Measurements from ENCODE around the gene ARID2. TPM values are rescaled to one million over a fixed set of nuclear protein-coding genes. Genes with fewer than 3 reads are reported as not detected.

The ARID2 gene
- total RNA-seq, 1 experiment from 2014 or later: 11.0 TPM

DNA sequence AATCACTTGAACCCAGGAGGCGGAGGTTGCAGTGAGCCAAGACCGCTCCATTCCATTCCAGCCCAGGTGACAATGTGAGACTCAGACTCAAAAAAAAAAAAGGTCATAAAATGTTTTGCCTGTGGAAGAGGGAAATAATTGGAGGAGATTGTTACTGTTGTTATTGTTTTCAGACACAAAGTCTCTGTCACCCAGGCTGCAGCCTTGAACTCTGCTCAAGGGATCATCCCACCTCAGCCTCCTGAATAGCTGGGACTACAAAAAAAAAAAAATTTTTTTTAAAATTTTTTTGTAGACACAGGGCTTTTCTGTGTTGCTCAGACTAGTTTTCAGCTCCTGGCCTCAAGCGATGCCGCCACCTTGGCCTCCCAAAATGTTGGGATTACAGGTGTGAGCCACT, 33.9 kb downstream of the ARID2 start:
- no peak for DNase-seq (ENCODE audit: low read depth)

DNA sequence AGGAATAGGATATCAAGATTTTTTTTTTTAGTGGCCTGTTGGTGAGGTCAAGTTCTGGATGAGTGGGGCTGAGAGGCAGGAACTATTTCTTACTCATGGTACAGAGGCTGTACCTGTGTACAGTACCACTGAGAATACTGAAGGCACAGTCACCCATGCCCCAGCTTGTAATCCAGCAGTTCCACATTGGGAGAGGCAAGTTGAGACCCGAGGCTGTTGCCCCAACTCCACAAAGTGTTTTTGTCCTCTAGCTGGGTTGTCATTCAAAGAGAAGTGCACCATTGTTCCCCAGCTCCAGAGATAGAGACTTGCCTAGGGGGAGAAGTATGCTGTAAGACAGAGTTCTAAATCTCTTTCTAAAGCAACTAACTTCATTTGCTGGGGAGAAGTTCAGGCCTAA, 38.7 kb downstream of the ARID2 start:
- DNase-seq (ENCODE audit: low read depth): no peak

DNA sequence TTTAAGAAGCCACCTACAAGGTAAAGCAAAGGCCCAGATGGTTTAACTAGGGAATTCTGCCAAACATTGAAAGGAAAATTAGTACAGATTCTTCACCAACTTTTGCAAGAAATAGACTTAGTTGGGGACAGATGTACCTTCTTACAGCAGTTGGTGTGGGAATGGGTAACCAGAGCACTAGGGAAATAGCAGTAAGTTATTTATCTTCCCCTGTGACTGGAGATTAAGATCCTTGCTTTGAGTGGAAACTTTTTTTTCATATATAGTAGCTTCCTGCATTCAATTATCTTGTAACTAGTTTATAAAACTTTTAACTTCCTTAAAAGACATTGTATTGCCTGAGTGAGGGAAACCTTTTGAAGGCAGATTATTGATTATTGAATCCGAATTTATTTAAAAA, 44.2 kb downstream of the ARID2 start:
- DNase-seq (ENCODE audit: low read depth): no peak

DNA sequence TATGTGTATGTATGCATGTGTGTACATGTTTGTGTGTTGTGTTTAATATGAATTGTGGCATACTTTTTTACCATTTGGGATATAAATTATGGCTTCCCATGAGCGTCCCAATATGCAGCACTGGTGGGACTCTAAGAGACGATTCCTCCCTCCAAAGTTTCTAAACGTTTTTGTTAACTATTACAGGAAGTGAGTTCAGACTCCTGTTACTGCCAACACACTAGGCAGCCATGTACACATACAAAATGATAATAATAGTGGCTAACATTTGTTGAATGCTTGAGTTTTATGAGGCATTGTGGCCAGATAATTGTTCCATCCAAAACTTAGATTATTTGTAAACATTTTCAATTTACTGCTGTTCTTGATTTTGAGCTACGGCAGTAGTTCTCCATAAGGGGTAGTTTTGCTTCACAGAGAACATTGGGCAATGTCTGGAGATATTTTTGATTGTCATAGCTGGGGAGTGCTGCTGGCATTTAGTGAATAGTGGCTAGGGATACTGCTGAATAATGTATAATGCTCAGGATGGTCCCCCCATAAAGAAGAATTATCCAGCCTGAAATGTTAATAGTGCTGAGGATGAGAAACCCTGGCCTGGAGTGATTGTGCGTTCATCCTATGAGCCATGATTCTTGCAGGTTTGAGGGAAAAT, 45.1 kb downstream of the ARID2 start:
- DNase-seq (ENCODE audit: low read depth): no peak

DNA sequence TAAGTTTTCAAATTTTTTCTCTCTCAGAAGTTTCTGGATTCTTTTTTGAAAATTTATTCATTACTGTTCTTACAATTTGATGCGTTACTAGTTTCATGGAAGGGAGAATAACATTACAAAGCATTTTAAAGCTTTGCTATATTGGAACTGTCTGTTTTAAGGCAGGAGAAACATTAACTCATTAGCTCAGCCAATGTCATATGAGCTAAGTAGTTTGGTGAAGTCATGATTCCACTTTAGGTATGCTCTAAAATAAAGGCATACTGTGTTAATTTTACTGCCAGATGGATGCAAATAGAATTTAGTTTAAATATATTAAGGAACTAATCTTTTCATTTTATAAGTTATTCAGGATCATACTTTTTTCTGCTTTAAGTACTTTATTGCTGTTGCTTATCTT, 46.0 kb downstream of the ARID2 start:
- DNase-seq (ENCODE audit: low read depth): no peak

DNA sequence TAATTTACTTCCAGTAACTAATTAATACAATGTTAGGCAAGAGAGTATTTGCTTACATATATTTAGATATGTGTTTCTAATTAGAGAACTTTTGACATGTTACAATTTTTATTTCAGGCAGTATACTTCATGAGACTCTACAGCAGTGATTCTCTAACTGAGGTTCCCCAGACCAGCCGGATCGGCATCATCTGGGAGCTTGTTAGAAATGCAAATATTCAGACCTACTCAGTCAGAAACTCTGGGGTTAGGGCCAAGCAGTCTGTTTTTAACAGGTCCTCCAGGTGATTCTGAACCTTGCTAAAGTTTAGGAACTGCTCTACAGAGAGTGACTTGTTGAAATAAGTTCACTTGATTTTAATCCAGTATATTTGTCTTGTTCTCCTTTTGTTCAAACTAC, 46.5 kb downstream of the ARID2 start:
- DNase-seq (ENCODE audit: low read depth): no peak

DNA sequence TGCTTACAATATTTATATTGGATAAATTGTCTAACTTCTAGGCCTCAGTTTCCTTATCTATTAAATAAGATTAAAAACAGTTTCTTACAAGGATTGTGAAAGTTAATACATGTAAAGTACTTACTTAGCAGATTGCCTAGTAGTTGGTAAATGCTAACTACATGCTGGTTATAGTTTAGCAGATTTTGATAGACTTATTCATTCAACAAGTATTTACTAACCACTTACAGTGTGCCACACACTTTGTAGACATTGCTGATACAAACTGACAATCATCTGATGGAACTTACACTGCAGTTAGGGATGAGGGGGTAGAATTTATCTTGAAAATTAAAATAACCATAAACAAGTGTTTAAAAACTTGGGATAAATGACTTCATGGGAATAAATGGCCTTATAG, 50.4 kb downstream of the ARID2 start:
- no peak for DNase-seq (ENCODE audit: low read depth)

DNA sequence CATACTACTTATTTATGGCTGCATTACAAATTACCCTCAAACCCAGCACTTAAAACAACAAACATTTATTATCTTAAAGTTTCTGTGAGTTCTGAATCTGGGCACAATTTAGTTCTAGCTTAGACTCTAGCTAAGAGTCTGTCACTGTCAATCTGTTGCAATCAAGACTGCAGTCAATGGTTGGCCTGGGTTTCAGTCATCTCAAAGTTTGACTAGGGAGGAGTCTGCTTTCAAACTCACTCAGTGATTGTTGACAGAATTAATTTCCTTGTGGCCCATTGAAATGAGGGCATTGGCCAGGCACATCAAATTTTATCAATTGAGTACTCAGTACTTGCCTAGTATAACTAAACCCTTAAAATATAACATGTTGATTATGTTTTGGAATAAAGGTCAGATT, 51.6 kb downstream of the ARID2 start:
- no peak for DNase-seq (ENCODE audit: low read depth)

DNA sequence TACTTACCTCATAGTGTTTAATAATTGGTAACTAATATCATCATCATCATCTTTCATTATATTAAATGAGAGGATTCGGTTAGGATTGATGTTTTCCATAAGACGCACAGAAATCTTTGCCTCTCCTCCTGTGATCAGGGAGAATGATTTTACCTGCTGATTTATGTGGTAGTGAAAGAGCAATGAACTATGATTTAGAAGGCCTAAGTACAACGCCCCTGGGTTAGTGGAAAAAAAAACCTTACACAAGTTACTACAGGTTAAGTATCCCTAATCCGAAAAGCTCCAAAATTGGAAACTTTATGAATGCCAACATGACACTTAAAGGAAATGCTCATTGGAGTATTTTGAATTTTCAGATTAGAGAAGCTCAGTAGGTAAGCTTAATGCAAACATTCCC, 55.8 kb downstream of the ARID2 start:
- DNase-seq (ENCODE audit: low read depth): no peak

DNA sequence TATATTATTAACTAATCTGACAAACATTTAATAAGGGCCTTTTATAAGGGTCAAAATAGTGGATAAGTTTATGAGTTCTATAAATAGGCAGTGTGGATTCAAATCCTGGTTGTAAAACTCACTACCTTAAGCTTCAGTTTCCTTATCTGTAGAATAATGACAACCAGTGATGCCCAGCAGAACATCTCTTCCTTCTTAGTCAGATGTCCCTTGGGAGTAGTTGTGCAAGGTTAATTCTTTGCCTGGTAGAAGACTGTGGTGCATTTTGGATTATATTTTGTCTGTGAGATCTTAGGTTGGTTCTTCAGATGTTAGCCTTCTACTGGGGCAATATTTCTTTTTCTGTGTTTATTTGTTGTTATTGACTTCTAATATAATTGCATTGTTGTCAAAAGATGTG, 59.5 kb downstream of the ARID2 start:
- DNase-seq (ENCODE audit: low read depth): no peak

DNA sequence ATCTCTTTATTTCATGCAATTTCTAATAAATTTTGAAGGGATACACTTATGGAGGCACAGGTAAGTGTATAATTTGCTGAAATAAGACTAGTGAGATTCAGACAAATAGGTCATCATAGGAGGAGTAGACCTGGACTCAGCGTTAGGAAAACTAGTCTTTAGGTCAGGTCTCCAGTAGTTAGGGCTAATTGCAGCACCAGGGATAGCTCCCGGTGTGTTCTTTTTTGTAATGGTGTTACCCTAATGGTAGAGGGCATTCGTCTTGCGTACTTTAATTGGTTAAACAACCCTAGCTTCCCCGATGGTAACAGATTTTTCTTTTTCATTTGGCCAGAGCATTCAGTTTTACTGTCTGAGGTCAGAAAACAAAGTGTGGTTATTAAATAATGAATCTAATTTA, 64.9 kb downstream of the ARID2 start:
- no peak for DNase-seq (ENCODE audit: low read depth)

DNA sequence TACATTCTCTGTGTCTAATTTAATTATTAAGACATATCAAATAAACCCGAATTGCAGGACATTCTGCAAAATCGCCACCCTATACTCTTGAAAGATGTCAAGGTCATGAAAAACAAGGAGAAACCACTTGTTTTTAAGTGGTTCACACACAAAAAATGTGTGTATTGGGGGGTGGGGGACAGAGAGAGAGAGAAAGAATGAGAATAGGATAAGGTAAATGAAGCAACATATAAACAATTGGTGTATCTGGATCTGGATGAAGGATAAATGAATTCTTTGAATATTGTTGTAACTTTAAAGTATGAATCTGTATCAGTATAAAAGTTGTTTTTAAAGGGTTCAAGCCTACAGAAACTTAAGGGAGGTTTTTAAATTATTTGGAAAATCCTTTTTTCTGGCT, 72.1 kb downstream of the ARID2 start:
- no peak for DNase-seq (ENCODE audit: low read depth)

DNA sequence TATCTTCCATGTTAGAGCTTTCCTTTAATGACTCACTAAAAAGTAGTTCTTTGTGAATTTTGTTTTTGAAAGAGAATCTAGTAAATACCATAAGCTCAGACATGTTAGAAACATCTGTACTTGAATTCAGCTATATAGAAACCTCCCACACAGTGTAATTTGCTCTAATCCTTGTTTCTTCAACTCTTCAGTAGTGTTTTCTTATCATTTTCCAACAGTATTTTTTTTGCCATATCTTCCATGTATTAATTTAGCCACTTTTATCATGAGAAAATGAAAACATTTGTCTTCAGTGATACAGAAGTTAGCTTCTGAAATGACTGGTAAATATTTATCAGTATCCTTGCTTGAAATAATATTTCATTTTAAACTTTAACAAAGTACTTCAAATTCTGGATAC, 73.6 kb downstream of the ARID2 start:
- no peak for DNase-seq (ENCODE audit: low read depth)

DNA sequence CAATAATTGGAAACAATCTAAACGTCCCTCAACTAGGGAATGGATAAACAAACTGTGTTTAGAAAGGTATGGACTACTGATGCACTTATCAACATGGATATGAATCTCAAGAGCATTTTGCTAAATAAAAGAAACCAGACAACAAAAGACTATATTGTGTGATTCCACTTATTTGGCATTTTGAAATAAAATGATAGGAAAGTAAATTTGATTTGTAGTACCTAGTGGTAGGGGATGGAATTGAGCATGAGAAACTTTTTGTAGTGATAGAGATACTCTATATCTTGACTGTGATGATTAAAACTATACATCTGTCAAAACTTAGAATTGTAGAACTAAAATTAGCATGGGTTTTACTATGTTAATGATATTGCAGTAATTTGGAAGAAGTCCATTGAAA, 87.1 kb downstream of the ARID2 start:
- DNase-seq (ENCODE audit: low read depth): no peak

DNA sequence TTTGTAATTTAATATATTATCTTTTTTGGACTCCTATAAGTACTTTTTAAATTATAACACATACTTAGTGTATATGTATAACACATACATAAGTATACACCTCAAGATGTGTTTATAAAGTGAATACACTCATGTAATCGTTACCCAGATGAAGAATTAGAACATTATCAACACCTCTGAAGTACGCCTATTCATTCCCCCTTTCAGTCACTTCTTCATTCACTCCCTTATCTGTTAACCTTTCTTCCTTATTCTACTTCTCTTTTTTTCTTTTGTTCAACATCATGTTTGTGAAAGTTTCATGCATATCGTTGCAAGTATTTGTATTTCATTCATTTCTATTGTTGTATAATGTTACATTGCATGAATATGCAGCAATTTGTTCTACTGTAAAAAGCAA, 98.5 kb downstream of the ARID2 start:
- DNase-seq (ENCODE audit: low read depth): no peak

DNA sequence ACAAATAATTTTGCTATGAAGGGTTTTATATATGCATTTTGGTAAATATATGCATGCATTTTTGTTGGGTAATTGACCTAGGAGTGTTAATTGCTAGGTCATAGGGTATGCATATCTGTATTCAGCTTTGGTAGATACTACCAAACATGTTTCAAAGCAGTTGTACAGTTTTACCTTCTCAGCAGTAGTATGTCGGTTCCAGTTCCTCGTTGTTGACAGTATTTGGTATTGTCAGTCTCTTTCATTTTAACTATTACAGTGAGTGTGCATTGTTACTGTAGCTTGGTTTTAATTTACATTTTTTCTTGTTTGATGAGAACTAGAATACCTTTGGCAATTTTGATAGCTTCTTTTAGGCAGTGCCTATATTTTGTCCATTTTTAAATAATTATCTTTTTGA, 98.9 kb downstream of the ARID2 start:
- no peak for DNase-seq (ENCODE audit: low read depth)

DNA sequence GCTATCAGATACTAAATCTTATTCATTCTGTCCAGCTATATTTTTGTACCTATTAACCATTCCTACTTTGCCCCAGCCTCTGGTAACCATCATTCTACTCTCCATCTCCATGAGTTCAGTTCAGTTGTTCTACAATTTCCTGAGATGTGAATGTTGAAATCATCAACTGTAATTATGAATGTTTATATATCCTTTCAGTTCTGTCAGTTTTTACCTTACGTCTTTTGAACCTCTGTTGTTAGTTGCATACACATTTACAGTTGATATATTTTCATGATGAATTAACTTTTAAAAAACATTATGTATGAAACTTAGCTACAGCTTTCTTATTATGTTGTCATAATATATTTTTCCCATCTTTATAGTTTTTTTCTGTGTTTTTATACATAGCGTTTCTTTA, 102.1 kb downstream of the ARID2 start:
- DNase-seq (ENCODE audit: low read depth): no peak

DNA sequence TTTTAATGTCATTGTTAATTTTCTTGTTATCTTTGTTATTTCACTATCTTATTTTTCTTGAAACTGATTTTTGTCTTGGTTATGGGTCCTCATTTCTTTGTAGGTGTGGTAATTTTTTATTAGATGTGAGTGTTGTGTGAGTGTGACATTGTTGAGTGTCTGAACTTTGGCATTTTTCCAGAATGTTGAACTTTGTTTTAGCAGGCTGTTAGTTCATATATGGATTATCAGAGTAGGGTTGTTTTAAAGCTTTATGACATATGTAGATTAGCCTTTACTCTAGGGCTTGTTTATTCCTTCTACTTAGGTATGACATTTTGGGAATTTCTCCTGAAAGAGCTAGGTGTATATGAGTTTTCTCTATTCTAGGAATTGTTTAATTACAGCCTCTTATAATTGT, 103.9 kb downstream of the ARID2 start:
- no peak for DNase-seq (ENCODE audit: low read depth)

DNA sequence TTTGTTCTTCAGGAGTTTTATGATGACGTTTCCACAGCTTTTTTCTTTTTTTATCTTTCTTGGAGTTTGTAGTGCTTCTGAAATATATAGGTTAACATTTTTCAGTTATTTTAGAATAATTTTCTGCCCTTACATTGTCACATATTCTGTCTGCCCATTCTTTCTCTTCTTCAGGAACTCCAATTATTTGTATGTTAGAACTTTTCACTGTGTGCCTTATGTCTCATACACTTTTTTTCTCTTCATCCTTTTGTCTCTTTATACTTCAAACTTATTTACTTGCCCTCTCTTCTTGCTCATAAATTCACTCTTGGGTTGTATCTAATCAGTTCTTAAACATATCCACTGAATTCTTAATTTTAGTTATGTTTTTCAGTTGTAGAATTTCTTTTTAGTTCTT, 105.3 kb downstream of the ARID2 start:
- no peak for DNase-seq (ENCODE audit: low read depth)

DNA sequence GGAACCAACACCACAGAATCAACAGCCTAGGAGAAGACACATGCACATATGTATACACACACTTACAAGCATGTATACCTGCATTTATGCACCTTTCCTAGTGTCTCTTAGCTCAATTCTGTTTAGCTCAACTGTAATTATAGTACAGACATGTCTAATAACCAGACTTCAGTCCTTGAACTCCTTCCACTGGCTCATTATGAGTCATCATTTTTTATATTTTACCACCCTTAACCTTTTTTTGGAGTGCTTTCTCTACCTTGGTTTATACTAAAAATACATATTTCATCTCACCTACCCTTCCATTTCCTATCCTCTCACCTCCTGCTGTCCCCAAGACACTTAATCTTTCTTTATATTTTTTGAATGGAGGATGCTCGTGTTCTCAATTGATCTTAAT, 110.4 kb downstream of the ARID2 start:
- DNase-seq (ENCODE audit: low read depth): no peak

DNA sequence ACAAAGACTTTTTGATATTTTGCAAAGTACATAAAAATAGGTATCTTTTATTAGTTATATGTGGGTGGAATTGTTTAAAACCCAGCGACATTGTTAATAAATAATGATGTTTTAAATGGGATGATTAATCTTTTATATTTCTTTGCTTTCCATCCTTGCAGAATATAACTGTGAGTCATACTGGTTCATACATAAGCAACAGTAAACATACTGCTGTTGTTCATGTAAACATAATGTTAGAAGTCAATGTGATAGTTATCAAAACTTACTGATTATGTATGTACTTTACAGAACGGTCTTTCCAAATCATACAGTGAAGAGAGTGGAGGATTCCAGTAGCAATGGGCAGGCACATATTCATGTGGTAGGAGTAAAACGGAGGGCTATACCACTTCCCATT, 119.8 kb downstream of the ARID2 start:
- DNase-seq (ENCODE audit: low read depth): no peak

DNA sequence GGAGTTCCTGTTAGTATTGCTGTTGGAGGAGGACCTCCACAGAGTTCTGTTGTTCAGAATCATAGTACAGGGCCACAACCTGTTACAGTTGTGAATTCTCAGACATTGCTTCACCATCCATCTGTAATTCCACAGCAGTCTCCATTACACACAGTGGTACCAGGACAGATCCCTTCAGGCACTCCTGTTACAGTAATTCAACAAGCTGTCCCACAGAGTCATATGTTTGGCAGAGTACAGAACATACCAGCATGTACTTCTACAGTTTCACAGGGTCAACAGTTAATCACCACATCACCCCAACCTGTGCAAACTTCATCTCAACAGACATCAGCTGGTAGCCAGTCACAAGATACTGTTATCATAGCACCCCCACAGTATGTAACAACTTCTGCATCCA, 120.8 kb downstream of the ARID2 start:
- DNase-seq (ENCODE audit: low read depth): no peak

DNA sequence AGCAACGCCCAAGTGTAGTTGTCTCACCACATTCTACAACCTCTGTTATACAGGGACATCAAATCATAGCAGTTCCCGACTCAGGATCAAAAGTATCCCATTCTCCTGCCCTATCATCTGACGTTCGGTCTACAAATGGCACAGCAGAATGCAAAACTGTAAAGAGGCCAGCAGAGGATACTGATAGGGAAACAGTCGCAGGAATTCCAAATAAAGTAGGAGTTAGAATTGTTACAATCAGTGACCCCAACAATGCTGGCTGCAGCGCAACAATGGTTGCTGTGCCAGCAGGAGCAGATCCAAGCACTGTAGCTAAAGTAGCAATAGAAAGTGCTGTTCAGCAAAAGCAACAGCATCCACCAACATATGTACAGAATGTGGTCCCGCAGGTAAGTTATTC, 123.0 kb downstream of the ARID2 start:
- no peak for DNase-seq (ENCODE audit: low read depth)

DNA sequence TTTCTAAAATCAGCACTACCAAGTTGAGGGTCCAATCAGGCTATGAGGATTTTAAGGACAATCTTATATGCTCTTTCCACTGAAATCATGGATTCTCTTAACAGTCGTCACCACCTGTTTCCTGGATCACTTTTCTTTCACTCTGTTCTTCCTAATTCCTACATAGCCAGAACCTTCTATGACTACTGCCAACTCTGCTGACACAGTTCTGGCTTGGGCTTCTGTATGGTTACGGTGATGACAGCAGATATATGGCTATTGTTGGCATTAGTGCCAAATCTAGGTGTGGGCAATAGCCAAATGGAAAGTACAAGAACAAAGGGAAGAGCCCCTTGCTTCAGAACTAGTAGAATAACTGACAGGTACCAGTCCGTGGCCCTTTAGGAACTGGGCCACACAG, 124.0 kb downstream of the ARID2 start:
- DNase-seq (ENCODE audit: low read depth): no peak

DNA sequence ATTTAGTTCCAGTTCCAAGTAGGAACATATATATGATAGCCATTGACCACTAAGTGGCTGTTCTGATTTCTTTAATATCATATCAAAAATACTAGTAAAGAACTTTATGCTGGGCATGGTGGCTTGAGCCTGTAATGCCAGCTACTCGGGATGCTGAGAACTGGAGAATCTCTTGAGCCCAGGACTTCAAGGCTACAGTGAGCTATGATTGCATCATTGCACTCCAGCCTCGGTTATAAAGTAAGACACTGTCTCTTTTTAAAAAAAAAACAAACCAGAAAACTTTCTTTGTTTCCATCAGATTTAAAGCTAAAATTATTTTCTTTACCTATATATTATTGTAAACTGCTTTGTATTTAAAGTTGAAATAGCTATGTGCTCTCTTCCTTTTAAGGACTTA, 133.8 kb downstream of the ARID2 start:
- DNase-seq (ENCODE audit: low read depth): no peak
